Fibroblast of mammary gland (primary cell): ENCODE measurements around the gene SVIL.
"Not testable (repeated sequence)": the region's sequence is repeated elsewhere in the genome, so short reads cannot be mapped to it uniquely, and the experiment has no call there.

Experiments used
- DNase-seq: peaks from one replicate; pipeline ENCODE4 v3.0.0-alpha.2; 2010; ENCODE audit warnings: low read depth
- H3K4me3 ChIP-seq: 2 replicates; pipeline ENCODE4 v1.5.1; 2011; ENCODE audit warnings: low read depth, mild to moderate bottlenecking, low read length, moderate library complexity; ENCODE audit not compliant: control insufficient read depth
- TF ChIP-seq, protein P1 (sequence below): conservative IDR thresholded peaks from 2 replicates; pipeline ENCODE4 v1.5.1; 2011; ENCODE audit warnings: low read depth, low read length, inconsistent platforms; ENCODE audit not compliant: control insufficient read depth, insufficient read depth

SVIL gene

DNA sequence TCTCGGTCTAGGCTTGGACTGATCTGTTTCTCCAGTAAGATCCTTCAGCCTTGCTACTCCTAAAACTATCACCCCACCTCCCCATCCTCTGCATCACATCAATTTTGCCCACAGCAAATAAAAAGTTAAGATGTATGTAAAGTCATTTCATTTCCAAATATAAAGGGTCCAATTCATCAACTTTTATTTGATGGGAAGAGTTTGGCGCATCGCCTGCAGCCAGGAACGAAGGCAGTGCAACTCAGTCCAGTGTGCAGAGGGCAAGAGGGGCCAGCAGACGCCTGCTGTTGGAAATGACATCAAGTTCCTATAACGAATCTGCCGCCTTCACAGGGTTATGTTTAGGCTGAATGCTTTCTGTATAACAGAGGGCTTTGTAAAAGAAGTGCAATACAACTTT is 97.0 kb downstream of the SVIL start:
- TF ChIP-seq, protein P1, sequence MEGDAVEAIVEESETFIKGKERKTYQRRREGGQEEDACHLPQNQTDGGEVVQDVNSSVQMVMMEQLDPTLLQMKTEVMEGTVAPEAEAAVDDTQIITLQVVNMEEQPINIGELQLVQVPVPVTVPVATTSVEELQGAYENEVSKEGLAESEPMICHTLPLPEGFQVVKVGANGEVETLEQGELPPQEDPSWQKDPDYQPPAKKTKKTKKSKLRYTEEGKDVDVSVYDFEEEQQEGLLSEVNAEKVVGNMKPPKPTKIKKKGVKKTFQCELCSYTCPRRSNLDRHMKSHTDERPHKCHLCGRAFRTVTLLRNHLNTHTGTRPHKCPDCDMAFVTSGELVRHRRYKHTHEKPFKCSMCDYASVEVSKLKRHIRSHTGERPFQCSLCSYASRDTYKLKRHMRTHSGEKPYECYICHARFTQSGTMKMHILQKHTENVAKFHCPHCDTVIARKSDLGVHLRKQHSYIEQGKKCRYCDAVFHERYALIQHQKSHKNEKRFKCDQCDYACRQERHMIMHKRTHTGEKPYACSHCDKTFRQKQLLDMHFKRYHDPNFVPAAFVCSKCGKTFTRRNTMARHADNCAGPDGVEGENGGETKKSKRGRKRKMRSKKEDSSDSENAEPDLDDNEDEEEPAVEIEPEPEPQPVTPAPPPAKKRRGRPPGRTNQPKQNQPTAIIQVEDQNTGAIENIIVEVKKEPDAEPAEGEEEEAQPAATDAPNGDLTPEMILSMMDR: no peak
- DNase-seq: no peak
- H3K4me3 ChIP-seq: no peak overlapping the region

DNA sequence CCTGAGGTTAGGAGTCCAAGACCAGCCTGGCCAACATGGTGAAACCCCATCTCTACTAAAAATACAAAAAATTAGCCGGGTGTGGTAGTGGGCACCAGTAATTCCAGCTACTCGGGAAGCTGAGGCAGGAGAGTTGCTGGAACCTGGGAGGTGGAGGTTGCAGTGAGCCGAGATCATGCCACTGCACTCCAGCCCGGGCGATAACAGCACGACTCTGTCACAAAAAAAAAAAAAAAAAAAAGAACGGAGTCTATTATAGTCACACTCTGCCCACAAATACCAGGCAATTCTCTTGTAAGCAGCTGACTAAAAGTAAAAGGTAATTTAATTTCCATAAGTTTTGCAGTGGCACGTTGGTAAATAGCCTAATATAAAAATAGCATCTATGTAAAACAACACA is 98.1 kb downstream of the SVIL start:
- DNase-seq, H3K4me3 ChIP-seq: not testable (repeated sequence)

DNA sequence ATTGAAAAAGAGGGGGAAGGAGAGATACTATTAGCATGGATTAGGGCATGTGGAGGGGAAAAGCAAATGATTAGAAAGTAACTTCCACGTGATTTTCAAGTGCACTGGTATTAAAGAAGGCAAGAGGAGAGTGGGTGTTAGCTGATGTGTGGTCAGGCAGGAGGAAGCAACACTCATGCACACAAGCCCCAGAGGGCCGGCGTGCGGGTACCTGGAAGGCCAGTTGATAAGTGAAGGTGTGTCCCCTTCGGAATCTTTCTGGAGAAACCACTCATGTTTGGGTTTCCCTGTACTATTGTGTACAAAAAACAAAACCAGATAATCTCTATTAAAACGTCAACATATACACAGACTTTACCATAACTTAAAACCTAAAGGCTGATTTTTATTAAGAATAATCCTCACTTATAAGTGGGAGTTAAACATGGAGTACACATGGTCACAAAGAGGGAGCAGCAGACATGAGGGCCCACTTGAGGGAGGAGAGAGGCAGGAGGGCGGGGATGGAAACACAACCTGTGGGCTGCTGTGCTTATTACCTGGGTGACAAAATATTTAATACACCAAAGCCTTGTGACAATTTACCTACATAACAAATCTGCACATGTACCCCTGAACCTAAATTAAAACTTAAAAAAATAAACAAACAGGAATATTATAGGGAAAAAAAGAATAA is 98.9 kb downstream of the SVIL start:
- no peak for DNase-seq
- TF ChIP-seq, protein P1: no peak
- no peak overlapping the region for H3K4me3 ChIP-seq

DNA sequence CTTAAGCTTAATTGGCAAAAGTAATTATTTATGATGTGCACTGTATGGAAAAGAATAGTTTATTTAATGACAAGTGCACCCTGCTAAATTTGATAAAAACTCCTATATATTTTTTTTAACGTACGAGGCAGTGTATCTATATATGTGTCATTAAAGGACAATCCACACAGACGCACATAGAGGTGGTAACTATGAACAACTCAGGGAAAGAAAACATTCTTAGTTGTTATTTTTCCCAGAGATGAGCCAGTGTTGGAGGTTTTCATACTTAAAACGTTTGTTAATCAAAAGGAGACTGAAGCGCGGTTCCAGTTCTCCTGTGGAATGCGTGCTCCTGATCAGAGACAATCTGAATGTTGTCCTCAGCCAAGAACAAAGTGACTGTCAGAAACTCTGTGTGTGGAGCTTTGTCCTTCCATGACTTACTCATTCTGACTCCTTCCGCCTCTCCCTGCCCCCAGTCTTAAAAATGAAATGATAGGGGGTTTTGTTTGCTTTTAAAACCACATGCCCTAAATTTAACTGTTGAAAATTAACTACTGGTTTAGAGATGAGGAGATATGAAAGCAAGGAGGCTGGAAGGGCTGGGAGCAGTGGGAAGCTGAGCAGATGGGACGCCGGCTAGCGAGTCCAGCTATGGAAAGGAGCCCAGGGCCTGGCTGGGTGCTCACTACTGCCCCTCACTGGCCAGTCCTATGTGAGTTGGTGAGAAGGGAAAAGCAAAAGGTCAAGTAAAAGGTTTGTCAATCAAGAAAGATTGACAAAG is 99.6 kb downstream of the SVIL start:
- H3K4me3 ChIP-seq: peak overlapping the region; percentile 9
- TF ChIP-seq, protein P1: peak; percentile 89
- DNase-seq: peak; percentile 74

DNA sequence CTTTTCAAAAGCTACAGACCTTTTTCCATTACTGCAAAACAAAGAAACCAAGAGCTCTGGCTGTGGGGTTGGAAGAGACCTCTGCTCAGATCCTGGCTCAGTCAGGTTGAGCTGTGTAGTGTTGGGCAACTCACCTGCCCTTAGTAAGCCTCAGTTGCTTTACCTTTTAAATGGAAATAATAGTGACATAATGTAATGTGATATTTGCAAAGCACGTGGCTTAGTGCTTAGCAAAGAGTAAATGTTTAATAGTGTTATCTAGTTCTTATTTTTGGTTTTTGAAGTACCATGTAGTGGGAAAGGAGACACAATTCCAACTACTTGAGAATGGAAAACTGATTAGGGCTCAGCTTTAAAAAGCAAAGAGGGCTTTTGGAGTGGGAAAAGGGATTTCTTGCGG is 100.2 kb downstream of the SVIL start:
- TF ChIP-seq, protein P1: no peak
- no peak for DNase-seq
- H3K4me3 ChIP-seq: no peak overlapping the region

DNA sequence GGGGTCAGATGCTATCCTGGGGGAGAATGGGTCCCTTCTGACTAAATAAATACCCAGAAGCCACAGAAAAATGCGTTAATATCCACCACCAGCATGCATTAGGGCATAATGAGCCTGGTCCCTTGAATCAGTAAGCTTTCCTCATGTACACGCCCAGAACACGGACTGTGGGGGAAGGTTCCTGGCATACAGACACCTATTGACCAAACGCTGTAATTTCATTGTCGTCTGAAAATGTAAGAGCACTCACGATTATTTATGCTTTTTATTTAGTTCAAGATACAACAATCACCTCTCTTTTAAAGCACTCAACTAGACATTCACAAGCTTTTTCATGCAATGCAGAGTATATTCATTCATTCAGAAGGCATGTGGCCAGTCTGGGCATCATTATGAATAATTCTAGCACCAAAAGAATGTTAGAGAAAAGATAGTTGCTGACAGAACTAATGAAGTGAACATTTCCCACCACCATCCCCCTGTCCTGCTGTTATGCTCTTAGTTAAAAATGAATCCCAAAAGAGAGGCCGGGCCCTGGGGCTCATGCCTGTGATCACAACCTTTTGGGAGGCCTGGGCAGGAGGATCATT is 101.0 kb downstream of the SVIL start:
- no peak overlapping the region for H3K4me3 ChIP-seq
- peak; percentile 20 for DNase-seq
- TF ChIP-seq, protein P1: no peak

DNA sequence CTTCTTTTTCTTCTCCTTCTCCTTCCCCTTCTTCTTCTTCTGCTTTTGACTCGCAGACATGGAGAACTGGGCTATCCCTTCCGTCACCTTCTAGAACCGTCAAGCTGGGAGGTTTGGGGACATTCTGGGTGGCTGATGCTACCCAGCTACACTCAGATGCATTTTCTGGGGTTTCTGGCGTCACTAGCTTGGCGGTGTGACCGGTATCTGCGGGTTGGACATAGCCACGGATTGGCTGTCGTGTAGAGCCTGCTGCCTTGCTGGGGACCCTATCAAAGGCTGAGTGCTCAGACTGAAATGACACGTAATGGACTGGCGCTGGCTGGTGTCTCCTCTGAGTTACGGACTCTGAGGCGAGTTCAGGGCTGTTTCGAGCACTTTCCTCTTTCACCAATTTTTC is 101.7 kb downstream of the SVIL start:
- no peak overlapping the region for H3K4me3 ChIP-seq
- TF ChIP-seq, protein P1: no peak
- DNase-seq: no peak
